ENCODE data around the gene CXCL1. TPM values are rescaled to one million over a fixed set of nuclear protein-coding genes. Genes with fewer than 3 reads are reported as not detected.

CXCL1 gene
- total RNA-seq, 2 donors from 2014 or later, result 17.1 to 52.7 TPM

DNA sequence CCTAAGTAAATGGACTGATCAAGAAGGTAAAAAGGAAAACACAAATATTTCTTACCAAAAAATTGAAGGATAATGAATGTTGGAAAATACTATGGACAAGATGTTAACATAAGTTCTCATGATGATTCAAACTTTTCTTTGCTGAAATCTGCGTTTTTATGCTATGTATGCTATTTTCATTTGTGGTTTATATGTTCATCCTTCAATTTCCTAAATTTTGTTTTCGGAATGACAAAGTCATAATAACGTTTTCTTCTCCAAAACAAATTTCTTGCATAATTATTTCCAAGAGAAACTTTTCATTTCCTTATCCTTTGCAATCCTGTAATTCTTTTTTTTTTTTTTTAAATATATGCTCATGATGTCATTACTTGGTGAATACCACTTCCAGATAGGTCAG, 8.3 kb upstream of the CXCL1 start:
- no peak overlapping the region for H3K27ac ChIP-seq
- intact Hi-C loops (cut with DNase I), result loop anchor here (10.0 kb wide), 2 partner anchors 136 to 196 kb away; no protein-coding TSS in a partner anchor

GRCh38 chr4:73862322-73862721, 6.9 kb upstream of the CXCL1 start:
- intact Hi-C loops (cut with DNase I), result loop anchor here (10.0 kb wide), 2 partner anchors 138 to 198 kb away; no protein-coding TSS in a partner anchor
- no peaks in the 10 kb centered on the region for H3K9me3 ChIP-seq
- H3K4me1 ChIP-seq, result peaks cover 8% of the 10 kb centered on the region
- no peak overlapping the region for H3K27ac ChIP-seq
- WGBS, 2 donors, result 80 to 83% methylated on average over 1 of the region's 1 CpG
- ATAC-seq (no peak), DNase-seq (no peak)
- H3K4me3 ChIP-seq, result no peak overlapping the region
- H3K36me3 ChIP-seq (replicated peaks in 1 of 2; ENCODE audit: insufficient read depth in 1 of 2, low read depth in 2 of 2), result no peaks in the 10 kb centered on the region
- no peaks in the 10 kb centered on the region for H3K27me3 ChIP-seq
- TF ChIP-seq, protein P1, sequence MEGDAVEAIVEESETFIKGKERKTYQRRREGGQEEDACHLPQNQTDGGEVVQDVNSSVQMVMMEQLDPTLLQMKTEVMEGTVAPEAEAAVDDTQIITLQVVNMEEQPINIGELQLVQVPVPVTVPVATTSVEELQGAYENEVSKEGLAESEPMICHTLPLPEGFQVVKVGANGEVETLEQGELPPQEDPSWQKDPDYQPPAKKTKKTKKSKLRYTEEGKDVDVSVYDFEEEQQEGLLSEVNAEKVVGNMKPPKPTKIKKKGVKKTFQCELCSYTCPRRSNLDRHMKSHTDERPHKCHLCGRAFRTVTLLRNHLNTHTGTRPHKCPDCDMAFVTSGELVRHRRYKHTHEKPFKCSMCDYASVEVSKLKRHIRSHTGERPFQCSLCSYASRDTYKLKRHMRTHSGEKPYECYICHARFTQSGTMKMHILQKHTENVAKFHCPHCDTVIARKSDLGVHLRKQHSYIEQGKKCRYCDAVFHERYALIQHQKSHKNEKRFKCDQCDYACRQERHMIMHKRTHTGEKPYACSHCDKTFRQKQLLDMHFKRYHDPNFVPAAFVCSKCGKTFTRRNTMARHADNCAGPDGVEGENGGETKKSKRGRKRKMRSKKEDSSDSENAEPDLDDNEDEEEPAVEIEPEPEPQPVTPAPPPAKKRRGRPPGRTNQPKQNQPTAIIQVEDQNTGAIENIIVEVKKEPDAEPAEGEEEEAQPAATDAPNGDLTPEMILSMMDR (IDR thresholded peaks at IDR 0.05), result no peak

More for the DNA sequence above, 8.3 kb upstream of the CXCL1 start:
- no peak for DNase-seq
- Histone ChIP-seq H3K27me3 (no peaks in the 10 kb centered on the region), H3K4me1 (peaks cover 12% of the 10 kb centered on the region), H3K4me3 (no peak overlapping the region), H3K36me3 (replicated peaks in 1 of 2; ENCODE audit: insufficient read depth in 1 of 2, low read depth in 2 of 2) (no peaks in the 10 kb centered on the region), H3K9me3 (no peaks in the 10 kb centered on the region)
- 56 to 58% methylated on average over 3 of the region's 3 CpGs for WGBS, 2 donors
- TF ChIP-seq, protein P1 (IDR thresholded peaks at IDR 0.05), result no peak
- no peak for TF ChIP-seq POLR2A (IDR thresholded peaks at IDR 0.05)
- ATAC-seq, result no peak

DNA sequence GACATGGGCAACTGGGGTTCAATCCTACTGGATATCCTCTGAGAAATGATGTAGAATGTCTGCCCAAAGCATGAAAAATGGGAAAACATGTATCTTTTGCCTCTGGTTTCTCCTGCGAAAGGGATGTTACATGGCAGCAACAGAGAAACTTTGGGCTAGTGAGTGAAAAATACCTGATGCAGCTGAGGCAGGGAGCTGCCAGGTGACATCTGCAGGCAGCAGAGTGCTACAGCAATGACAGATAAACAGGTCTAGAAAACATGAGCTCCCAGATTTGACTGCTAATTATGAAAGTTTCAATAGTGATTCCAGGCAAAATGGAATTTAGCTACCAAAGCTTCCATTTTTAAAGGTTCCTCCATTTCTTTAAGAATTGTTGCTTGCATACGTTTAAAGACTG, 4.8 kb upstream of the CXCL1 start:
- DNase-seq (peak in 3 of 4 donors; percentile 37 to 49 (median 45)), ATAC-seq (peak; percentile 38)
- no peaks in the 10 kb centered on the region for H3K27me3 ChIP-seq
- H3K4me1 ChIP-seq, result peaks cover 8% of the 10 kb centered on the region
- intact Hi-C loops (cut with DNase I), result loop anchor here (10.0 kb wide), 2 partner anchors 140 to 200 kb away; no protein-coding TSS in a partner anchor
- H3K4me3 ChIP-seq, result no peak overlapping the region
- TF ChIP-seq, protein P1 (IDR thresholded peaks at IDR 0.05), result peak; percentile 27 to 62 (median 54)
- TF ChIP-seq POLR2A (IDR thresholded peaks at IDR 0.05), result no peak
- WGBS, 2 donors, result 17 to 29% methylated on average over 2 of the region's 2 CpGs
- no peaks in the 10 kb centered on the region for H3K9me3 ChIP-seq
- H3K27ac ChIP-seq, result no peak overlapping the region
- H3K36me3 ChIP-seq (replicated peaks in 1 of 2; ENCODE audit: insufficient read depth in 1 of 2, low read depth in 2 of 2), result no peaks in the 10 kb centered on the region

DNA sequence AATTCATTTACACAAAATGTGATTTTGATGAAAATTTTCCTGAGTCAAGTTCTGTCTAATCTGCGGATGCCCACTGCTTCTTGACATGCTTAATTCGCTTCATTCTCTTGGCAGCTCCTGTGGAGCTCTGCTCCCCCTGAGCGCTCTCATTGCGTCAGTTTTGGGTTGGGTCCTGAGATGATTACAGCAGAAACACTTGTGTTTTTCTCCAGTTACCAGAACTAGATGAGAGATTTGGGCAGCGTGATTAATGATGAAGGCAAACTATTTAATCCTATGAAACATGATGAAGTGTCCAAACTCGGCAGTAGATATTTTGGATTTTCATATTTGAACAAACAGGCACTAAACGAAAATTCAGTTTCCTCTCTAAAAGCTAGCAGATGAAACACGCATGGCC, 4.2 kb upstream of the CXCL1 start:
- Histone ChIP-seq H3K27ac (no peak overlapping the region), H3K9me3 (no peaks in the 10 kb centered on the region), H3K27me3 (no peaks in the 10 kb centered on the region), H3K4me1 (peaks cover 6% of the 10 kb centered on the region), H3K4me3 (no peak overlapping the region), H3K36me3 (replicated peaks in 1 of 2; ENCODE audit: insufficient read depth in 1 of 2, low read depth in 2 of 2) (no peaks in the 10 kb centered on the region)
- WGBS, 2 donors, result 53 to 54% methylated on average over 8 of the region's 8 CpGs
- no peak for DNase-seq
- no peak for ATAC-seq
- TF ChIP-seq, protein P1 (IDR thresholded peaks at IDR 0.05), result no peak
- TF ChIP-seq POLR2A (IDR thresholded peaks at IDR 0.05), result no peak
- intact Hi-C loops (cut with DNase I), result loop anchor here (10.0 kb wide), 2 partner anchors 140 to 200 kb away; no protein-coding TSS in a partner anchor

All from body of pancreas (tissue), 4 donors.